Stimulated activated CD4-positive, alpha-beta T cell treated with anti-CD3 and anti-CD28 coated beads, Interleukin-2, amount 100 ng/mL, for 4 hours (primary cell): Measurements from ENCODE around the gene FBLIM1.

Experiments used
- DNase-seq: peaks from one replicate; pipeline ENCODE4 v3.0.0-alpha.2; 2020; ENCODE audit warnings: low read depth

Gene FBLIM1

GRCh38 chr1:15748690-15749398 is 9.8 kb upstream of the FBLIM1 start:
- no peak for DNase-seq

DNA sequence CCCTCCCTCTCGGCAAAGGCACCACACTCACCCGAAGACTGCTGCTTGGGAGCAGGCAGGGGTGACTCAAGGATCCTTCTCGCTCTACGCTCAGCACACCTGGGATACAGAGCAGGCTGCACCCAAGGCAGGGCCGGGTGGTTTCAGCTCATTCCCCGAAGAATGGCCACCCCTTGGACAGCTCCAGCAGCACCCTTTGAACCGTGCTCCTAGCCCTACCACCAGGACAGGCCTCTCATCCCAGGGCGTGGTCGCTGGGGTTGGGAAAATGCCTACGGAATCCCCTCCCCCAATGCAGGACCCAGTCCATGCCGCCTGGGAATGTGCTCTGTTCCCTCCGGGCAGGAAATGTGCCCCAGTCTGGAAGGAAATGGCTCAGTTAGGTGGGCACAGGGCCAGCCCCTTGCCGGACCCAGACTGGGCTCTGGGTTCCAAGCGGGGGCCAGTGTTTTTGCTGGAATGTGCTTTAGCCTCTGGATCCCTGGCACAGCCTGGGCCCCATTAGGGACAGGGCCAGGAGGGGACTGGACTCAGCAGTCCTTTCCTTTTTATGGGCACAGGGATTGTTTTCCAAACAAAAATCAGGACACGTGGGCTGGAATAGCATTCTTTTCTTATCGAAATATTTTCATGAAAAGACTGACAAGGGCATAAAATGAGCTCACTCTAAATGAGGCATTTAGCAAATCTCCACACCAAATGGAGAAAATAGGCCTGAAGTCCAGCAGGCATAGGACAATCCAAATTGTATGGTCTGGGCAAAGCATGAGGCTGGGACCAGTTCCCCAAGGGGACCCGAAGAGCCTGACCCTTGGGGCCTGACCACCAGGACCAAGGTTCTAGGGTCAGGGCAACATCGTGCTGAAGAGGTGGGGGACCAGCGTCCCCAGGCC is 8.9 kb upstream of the FBLIM1 start:
- no peak for DNase-seq

GRCh38 chr1:15750924-15751323 is 7.7 kb upstream of the FBLIM1 start:
- DNase-seq = no peak

- DNase-seq = no peak
Observed at GRCh38 chr1:15751717-15752116, 6.9 kb upstream of the FBLIM1 start.

DNA sequence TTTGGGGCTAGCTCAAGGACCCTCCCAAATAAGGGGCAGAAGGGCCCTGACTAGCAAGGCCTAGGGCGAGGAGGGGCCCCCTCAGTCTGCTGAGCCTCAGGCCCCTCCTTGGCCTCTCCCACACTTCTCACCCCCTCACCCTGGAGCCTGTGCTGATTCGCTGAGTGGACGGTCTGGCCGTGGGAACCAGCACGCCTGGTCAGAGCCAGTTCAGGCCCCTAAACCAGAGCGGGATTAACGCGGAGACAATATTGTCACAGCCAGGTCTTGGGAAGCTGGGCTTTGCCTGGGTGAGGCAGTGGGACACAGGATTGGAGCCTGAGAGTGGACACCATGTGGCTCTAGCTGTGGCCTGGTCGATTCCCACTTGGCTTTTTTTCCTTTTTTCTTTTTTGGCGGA is 4.8 kb upstream of the FBLIM1 start:
- DNase-seq = no peak

DNA sequence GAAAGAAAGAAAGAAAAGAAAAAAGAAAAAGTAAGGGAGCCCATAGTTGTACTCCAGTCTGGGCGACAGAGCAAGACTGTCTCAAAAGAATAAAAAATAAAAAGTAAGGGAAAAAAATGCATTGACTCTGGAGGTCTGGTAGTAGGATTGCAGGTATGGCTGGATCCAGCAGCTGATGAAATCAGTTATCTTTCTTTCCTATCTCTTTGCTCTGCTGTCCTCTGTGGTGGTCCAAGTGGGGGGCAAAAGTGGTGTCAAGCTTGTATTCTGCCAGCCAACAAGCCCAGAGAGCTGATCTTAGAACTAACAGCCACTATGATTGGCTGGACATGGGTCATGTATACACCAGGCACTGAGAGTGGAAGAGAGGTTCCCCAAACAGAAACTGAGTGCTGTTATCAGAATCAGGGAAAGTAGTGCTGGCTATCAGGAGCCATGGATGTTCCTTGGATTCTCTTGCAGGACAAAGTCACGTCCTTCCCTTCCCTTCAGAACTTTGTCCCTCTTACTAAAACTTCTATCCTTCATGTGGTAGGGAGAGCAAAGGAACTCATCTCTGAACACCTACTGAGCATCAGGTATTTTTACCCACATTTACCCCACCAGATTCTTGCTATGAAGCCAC is 3.5 kb upstream of the FBLIM1 start:
- no peak for DNase-seq

- DNase-seq = no peak
Observed at GRCh38 chr1:15755646-15756040, 3.0 kb upstream of the FBLIM1 start.

DNA sequence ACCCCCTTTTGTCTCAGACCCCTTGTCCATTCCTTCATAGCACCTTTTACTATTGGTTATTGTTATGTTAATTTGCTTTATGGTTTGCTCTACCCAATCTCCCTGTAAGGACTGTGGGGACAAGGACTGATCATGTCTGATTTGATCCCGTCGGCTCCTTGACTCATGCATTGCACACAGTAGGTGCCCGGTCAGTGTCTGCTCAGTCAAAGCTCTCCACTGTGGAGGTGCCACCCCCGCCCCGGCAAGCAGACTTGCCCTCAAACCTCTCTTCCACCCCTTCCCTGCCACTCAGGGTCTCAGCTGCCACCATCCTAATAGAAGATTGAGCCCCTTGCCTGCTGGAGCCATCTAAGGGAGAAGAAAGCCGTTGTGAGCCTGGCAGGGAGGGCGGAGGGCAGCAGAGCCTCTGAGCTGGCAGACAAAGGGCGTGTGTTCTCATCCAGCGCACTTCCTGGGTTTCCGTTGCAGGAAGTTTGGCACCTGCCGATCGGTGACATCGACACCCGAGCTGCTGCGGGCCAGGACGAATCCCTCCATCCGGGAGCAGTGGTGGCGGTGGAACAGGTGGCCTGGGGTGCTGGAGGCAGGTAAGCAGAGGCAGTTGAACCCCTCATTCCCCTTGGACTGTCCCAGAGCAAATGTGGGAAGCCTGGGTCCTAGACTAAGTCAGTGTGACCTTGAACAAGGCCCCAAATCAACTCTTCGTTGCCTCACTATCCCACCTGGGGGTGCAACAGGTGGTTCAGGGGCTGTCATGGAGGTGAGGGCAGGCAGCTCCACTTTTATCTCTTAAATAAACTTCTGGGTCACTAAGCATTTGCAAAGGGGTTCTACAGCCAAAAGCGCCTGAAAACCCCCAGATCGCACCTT is 2.2 kb upstream of the FBLIM1 start:
- no peak for DNase-seq

DNA sequence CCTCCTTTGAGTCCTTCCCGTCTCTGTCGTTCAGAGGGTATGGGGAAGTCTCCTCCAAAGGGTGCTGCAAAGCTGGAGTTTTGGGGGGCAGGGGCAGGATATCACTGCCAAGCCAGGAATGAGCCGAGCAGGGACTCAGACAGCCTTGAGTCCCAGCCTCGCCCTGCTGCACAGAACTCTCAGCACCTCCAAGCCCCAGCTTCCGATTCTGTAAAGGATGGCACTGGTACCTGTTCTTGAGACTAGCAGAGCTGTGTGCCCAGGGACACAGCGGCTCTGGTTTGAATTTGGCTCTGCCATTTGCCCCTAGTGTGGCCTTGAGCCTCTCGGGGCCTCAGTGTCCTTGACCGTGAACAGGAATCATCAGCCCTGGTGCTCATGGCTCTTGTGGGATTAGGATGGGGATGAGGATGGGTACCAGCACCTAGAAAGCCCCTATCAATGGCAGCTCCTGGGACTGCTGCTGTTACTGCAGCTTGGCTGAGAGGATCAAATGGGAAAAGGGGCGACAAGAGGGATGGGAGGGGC is 1.5 kb upstream of the FBLIM1 start:
- no peak for DNase-seq

GRCh38 chr1:15757575-15758342 is 836 bp upstream of the FBLIM1 start:
- DNase-seq = no peak

- DNase-seq = no peak
Observed at GRCh38 chr1:15758953-15759661, 512 bp downstream of the FBLIM1 start.

- DNase-seq = no peak
Observed at GRCh38 chr1:15760520-15761211, 2.1 kb downstream of the FBLIM1 start.

- DNase-seq = no peak
Observed at GRCh38 chr1:15761366-15762128, 3.0 kb downstream of the FBLIM1 start.

DNA sequence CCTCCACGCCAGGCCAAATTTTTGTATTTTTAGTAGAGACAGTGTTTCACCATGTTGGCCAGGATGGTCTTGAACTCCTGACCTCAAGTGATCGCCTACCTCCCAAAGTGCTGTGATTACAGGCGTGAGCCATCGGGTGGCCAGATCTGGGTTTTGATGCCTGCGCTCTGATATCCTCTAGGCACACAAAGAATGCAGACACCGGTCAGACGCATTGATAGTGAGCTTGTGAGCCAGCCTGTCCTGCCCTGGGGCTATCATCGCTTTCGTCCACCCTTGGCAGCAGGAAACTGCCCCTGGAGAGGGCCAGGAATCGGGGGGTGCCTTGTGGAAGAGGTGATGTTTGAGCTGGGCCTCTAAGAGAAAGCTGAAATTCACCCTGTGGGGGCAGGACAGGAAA is 4.0 kb downstream of the FBLIM1 start:
- DNase-seq = no peak

- DNase-seq = no peak
Observed at GRCh38 chr1:15764269-15764764, 5.7 kb downstream of the FBLIM1 start.

- no peak for DNase-seq
Observed at GRCh38 chr1:15764890-15765289, 6.3 kb downstream of the FBLIM1 start.

DNA sequence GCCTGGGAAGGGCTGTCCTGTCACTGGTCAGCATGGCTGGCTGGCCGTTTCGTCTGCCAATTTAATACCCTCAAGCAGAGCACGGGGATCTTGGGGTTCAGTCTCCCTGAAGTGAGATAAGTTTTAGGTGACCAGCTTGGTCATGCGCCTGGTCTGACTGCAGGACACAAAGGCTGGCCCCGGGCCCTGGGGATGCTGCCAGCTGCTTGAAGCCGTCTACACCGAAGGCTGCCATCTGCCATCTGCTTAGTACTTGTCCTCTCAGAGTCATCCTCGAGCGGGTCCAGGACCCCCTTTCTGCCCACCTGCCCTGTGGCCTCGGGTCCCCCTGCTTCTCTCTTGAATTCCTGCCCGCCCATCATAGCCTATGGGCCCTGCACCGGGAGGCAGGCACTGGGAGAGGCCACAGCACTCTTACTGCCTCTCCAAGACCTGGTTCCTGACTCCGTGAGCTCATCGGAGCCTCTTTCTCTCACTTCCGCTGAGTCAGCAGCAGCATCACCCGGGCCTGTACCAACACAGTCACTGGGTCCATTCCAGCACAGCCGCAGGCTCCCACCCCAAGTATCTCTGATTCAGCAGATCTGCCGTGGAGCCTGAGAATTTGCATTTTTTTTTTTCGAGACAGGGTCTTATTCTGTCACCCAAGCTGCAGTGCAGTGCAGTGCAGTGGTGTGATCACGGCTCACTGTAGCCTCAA is 7.0 kb downstream of the FBLIM1 start:
- no peak for DNase-seq

DNA sequence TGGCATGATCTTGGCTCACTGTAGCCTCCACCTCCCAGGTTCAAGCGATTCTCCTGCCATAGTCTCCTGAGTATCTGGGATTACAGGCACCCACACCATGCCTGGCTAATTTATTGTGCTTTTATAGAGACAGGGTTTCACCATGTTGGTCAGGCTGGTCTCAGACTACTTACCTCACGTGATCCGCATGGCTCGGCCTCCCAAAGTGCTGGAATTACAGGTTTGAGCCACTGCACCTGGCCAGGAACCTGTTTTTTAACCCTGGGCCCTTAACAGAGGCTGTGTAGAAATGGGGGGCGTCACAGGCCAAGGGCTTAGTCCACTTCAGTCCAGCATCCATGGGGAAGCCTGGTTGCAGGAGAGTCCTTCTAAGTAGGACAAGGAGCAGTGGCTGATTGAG is 9.3 kb downstream of the FBLIM1 start:
- no peak for DNase-seq
